ENCODE measurements around the gene CACNA1D.

CACNA1D gene

GRCh38 chr3:53799338-53799865 lies 305.0 kb downstream of the CACNA1D start:
- no peak for DNase-seq

- no peak for DNase-seq
These were observed 305.9 kb downstream of the CACNA1D start for GRCh38 chr3:53800041-53800906.

GRCh38 chr3:53801319-53801718 lies 306.9 kb downstream of the CACNA1D start:
- no peak for DNase-seq

DNA sequence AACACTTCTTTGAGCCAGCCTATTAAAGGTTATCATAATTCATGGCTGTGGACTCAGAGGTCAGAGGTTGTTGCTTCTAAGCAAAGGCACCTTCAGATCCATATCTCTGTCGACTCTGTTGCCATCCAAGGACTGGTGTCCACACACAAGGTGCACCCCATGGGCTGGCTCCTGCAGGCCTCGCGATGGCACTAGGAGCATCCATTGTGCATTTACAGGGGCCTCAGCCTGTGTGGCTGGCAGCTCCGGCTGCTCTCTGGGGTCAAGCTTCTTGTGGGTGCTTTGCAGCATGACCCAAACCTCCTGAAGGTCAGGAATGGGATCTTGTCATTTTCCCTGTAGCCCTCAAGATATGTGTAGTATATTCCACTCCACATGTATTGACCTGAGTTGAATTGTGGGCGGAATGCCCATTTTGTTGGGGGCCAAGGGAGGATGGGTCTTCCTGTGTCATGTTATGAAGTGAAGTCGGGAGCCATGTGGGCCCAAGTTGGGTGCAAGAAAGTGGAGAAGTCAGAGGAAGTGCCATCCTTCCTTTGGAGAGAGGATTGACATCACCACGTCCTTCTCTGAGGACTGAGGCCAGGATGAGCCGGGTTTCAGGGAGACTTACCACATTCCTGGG lies 308.0 kb downstream of the CACNA1D start:
- no peak for DNase-seq

DNA sequence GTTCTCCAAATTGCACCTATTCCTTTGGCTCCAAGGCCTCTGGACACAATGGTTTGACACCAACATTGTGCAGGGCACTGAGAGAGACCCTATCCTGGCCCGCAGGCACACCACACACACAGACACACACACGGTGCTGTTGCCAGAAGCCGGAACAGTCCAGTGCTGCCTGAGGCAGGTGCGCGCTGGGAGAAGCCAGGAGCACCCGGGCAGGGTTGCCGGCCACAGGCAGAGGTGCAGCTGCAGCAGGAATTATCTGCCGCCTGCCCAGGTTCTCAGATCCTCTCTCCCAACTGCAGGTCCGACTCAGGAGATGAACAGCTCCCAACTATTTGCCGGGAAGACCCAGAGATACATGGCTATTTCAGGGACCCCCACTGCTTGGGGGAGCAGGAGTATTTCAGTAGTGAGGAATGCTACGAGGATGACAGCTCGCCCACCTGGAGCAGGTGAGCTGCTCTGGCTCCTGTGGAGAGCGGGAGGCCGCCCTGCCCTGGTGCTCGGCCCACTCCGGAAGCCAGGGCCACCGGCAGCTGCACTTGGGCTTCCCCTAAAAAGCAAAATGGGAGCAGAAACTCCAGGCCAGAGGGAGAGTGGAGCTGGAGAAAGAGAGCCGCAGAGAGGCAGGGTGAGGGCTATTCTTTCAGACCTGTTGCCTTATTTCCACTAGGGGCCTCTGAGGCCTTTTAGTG lies 308.9 kb downstream of the CACNA1D start:
- DNase-seq, result no peak

DNA sequence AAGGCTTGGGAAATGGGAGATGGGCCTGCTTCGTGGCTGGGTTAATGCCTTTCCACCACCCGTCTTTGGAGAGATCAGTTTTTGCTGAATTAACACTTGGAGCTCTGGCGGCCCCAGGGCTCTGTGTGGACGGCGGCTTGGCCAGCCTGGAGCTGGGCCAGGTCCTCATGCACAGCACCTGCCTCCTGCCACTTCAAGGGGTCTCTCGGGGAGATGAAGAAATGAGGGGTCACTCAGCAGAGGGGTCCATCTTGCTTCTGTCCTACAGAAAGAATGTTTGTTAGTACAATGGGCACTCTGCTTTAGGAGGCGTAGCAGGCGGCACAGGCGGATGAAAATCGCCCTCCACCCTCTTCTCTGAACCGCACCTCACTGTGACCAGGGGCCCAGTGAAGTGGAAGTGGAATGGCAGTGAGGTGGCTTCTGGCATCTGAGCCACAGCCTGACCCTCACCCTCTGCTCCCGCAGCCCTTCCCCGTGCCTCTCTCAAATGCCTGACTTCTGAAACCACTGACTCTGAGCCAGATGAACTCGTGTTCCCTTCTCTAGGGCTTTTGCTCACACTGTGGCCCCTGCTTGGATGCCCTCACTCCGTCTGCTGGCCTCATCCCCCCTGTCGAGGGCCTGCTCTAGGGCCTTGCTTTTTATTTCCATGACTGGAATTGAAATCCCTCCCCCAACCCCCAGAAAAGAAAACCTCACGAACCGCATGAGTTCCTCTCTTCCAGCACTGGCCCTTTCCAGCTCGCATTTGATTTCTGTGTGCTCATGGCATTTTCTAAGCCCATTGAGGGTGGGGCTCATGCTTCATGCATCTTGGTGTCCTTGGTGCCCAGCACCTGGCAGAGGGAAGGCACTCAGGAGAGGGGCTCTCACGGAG lies 309.6 kb downstream of the CACNA1D start:
- no peak for DNase-seq

GRCh38 chr3:53804697-53805462 lies 310.5 kb downstream of the CACNA1D start:
- DNase-seq, result no peak

DNA sequence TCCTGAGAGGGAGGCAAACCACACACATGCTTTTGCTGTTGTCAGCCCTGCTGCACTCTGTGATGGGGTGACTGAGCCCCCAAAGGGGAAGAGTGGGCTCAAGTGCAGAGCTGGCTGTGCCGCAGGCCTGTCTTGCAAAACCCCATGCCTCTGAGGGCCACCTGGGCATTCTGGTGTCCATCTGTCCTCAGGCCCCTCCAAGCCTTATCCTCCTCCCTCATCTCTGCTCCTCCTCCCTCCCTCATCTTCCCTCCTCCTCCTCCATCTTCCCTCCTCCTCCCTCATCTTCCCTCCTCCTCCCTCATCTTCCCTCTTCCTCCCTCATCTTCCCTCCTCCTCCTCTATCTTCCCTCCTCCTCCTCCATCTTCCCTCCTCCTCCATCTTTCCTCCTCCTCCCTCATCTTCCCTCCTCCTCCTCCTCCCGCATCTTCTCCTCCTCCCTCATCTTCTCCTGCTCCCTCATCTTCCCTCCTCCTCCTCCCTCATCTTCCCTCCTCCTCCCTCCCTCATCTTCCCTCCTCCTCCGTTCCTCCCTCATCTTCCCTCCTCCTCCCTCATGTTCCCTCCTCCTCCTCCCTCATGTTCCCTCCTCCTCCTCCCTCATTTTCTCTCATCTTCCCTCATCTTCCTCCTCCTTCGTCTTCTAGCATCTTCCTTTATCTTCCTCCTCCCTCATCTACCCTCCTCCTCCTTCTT lies 311.2 kb downstream of the CACNA1D start:
- DNase-seq, result no peak

- DNase-seq, result no peak
These were observed 312.0 kb downstream of the CACNA1D start for GRCh38 chr3:53806182-53807116.

GRCh38 chr3:53807117-53807810 lies 312.9 kb downstream of the CACNA1D start:
- DNase-seq, result no peak

- DNase-seq, result no peak
These were observed 314.1 kb downstream of the CACNA1D start for GRCh38 chr3:53808496-53808895.

DNA sequence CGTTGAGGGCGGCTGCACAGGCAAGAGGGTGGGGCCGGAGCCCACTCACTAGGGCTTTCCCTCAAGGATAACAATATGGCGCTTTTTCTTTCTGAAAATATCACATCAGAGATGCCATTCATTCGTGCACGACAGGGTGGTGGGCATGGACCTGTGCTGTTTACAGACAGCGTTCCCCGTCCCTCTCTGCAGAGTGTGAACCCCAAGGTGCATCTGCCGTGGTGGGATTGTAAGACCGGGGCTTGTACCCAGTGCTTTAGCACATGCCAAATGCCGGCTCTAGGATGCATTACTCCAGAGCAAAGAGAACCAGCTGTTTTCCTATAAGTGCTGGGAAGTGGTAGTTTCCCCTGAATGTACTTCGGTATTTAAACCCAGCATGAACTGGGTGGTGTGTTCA lies 314.9 kb downstream of the CACNA1D start:
- no peak for DNase-seq

GRCh38 chr3:53809764-53810400 lies 315.5 kb downstream of the CACNA1D start:
- DNase-seq, result no peak

GRCh38 chr3:53811143-53811927 lies 316.9 kb downstream of the CACNA1D start:
- DNase-seq, result no peak

DNA sequence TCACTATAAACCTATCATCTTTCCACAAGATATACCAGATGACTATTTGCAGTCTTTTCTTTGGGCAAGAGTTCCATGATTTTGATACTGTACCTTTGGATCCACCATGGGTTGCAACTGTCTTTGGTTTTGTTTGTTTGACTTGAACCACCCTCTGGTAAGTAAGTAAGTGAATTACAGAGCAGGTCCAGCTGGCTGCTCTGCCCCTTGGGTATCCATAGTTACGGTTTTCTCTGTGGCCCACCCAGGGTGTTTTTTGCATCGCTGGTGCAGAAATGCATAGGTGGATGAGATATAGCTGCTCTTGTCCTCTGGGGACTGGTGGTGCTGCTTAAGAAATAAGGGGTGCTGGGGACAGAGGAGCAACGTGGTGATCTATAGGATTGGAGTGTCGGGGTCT lies 318.0 kb downstream of the CACNA1D start:
- DNase-seq, result no peak

DNA sequence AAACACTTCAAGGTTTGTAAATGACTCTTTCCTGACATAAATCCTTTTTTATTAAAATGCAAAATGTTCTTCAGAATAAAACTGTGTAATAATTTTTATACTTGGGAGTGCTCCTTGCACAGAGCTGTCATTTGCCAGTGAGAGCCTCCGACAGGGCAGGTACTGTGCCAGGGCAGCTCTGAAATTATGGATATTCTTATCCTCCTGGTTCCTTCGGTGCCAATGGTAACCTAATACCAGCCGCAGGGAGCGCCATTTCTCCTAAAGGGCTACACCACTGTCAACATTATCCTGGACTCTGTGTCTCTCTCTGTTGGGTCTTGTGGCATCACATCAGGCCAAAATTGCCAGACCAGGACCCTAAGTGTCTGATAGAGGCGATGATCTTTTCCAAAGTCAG lies 318.8 kb downstream of the CACNA1D start:
- DNase-seq, result no peak

DNA sequence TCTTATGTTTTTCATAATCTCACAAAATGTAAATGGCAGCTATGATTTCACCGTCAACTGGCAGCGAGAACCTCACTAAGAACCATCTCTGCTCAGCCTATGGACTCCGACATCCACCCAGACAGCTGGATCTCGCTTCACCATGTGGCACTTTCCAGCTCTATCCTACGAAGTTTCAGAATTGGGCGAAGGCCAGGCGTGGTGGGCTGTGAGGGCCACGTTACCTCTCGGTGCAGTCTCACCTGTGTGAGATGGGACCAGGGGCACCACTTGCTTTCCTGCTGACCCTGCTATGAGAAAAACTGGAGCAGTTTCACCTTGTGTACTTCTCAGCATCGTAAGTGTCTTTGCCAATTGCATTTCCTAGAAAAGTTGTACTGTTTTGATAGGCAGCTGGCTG lies 319.5 kb downstream of the CACNA1D start:
- no peak for DNase-seq

DNA sequence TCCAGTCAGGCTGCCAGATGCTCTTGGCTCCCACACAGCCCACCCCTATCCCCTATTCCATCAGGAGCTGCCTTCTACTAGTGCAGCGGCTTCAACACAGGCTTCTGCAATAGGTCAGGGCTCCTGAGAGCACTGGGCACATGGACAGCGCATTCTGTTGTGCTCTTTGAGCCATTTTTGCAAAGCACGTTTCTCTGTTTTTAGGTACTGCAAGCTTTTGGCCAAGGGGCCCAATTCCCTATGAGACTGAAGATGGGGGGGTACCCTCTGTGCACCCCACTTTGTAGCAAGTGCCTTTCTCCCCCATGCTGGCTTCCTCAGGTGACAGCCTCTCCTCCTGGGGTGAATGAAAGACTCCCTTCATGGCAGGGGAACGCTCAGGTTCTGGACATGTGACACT lies 320.7 kb downstream of the CACNA1D start:
- no peak for DNase-seq

All from NCI-H446 (cell line).